GM18870 (cell line): ENCODE results near the gene DNA2.

Source experiments
- ATAC-seq: cut with Tn5 transposase; IDR thresholded peaks from one replicate; pipeline ENCODE4 v1.9.1; 2021; ENCODE audit warnings: moderate library complexity; ENCODE audit not compliant: unreplicated experiment

The DNA2 gene

DNA sequence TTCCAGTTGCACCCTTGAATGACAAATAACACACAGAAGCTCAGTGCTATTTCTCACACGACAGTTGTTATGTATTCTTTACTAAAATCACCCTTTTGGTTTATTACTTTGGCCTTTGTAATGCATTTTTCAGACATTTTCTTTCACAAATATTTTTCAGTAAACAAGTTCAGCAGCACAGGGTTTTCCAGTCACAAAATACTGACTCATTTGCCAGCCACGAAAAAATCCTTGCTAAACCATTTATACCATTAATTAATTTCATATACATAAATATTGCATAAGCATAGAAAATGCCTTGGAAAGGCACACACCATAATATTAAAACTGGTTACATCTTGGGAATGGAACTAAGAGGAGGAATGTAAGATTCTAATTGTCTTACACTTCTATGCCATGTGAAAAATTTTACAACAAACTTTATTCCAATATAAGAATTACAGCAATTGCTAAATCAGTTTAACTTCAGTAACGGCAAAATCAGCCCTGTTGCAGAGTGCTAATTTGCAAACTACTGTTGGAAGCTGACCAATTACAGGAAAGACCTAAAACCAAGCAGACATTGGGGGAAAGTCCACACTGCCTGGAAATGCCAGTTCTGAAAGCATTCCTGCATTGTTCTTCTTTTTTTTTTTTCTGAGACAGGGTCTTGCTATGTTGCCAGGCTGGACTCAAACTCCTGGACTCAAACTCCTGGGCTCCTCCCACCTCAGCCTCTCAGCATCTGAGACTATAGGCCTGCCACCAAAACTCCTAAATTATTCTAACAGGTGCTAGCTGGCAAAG is 107.5 kb downstream of the DNA2 start:
- ATAC-seq = no peak
